ENCODE data around the gene PLEKHA6.

DNA sequence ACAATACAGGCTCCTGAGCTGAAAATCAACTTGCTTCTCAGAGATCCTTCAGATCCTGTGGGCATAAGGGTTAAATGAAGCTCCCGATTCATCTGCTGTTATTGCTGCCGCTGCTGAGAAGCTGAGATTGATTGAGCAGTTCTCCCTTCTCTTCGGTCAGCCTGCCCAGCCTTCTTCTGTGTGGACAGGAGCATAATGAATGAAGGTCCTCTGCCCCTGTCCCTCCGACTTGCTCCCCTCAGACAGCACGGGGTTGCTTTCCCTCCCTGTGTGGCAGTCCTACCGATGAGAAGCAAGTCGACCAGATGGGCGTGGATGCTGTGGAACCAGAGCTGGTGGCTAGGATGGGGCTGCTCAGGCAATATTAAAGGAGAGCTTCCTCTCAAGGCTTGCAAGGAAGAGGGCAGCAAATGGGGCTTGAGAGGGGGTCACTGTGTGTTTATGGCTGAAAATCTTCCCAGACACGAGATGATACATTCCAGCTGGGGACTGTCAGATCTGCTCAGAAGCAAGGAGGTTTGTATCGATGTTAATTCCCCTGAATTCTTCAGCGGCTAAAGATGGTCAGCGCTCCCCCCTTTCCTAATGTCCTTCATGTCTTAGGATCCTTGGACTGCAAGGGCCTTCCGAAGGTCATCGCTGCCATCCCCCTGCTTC, 82.0 kb downstream of the PLEKHA6 start:
- TF ChIP-seq, protein P1, sequence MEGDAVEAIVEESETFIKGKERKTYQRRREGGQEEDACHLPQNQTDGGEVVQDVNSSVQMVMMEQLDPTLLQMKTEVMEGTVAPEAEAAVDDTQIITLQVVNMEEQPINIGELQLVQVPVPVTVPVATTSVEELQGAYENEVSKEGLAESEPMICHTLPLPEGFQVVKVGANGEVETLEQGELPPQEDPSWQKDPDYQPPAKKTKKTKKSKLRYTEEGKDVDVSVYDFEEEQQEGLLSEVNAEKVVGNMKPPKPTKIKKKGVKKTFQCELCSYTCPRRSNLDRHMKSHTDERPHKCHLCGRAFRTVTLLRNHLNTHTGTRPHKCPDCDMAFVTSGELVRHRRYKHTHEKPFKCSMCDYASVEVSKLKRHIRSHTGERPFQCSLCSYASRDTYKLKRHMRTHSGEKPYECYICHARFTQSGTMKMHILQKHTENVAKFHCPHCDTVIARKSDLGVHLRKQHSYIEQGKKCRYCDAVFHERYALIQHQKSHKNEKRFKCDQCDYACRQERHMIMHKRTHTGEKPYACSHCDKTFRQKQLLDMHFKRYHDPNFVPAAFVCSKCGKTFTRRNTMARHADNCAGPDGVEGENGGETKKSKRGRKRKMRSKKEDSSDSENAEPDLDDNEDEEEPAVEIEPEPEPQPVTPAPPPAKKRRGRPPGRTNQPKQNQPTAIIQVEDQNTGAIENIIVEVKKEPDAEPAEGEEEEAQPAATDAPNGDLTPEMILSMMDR (conservative IDR thresholded peaks at IDR 0.05), result no peak
- no peak for TF ChIP-seq ZFX (IDR thresholded peaks at IDR 0.05)
